ENCODE measurements around the gene MUC5AC.
"Not testable (repeated sequence)": the region's sequence is repeated elsewhere in the genome, so short reads cannot be mapped to it uniquely, and the experiment has no call there.

MUC5AC gene

DNA sequence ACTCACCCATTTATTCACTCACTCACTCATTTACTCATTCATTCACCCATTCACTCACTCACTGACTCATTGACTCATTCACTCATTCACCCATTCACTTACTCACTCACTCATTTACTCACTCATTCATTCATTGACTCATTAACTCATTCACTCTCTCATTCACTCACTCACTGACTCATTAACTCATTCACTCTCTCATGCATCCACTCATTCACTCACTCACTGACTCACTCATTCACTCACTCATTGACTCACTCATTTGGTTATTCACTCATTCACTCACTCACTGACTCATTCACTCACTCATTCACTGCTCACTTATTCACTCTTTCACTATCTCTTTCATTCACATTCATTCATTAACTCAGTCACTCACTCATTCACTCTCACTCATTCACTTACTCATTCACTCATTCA lies 2.5 kb upstream of the MUC5AC start:
- TF ChIP-seq, protein P1, sequence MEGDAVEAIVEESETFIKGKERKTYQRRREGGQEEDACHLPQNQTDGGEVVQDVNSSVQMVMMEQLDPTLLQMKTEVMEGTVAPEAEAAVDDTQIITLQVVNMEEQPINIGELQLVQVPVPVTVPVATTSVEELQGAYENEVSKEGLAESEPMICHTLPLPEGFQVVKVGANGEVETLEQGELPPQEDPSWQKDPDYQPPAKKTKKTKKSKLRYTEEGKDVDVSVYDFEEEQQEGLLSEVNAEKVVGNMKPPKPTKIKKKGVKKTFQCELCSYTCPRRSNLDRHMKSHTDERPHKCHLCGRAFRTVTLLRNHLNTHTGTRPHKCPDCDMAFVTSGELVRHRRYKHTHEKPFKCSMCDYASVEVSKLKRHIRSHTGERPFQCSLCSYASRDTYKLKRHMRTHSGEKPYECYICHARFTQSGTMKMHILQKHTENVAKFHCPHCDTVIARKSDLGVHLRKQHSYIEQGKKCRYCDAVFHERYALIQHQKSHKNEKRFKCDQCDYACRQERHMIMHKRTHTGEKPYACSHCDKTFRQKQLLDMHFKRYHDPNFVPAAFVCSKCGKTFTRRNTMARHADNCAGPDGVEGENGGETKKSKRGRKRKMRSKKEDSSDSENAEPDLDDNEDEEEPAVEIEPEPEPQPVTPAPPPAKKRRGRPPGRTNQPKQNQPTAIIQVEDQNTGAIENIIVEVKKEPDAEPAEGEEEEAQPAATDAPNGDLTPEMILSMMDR (IDR thresholded peaks at IDR 0.05; ENCODE audit: borderline replicate concordance, insufficient read depth, low read depth, low read length), result no peak
- no peak overlapping the region for H3K4me3 ChIP-seq (ENCODE audit: low read depth, low read length)

DNA sequence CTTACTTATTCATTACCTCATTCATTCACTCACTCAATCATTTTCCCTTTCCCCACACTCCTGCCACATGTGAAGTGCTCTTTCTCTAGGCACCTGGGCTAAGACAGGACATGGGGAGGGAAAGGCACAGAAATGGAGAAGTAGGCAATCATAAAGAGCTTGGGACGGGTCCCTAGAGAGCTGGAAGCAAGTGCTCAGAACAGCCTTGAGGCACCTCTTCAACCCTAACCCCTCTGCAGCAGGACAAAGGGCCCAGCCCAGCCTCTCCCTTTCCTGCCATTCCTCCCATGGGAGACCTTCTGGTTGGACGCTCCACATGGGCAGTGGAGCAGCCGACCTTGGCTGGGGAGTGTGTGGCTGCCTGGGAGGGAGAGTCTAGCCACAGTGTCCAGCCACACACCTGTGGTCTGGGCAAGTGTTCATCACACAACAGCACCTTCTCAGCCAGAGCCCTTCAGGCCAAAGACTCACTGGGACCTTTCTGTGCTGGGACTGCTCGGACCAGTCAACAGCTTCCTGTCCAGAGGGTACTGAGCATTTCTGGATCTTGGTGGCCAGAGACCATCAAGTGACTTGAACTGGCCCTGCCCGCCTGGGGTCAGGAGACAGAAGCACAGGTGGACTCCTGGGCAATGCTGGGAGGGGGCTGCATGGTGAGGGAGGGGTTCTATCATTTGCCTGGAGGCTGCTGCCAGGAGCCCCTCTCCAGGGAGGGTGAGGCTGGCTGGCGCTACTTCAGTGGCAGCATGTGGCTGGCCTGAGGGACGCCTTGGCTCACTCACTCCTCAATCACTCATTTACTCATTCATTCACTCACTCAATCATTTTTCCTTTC lies 1.0 kb upstream of the MUC5AC start:
- H3K4me3 ChIP-seq (ENCODE audit: low read depth, low read length), result no peak overlapping the region

DNA sequence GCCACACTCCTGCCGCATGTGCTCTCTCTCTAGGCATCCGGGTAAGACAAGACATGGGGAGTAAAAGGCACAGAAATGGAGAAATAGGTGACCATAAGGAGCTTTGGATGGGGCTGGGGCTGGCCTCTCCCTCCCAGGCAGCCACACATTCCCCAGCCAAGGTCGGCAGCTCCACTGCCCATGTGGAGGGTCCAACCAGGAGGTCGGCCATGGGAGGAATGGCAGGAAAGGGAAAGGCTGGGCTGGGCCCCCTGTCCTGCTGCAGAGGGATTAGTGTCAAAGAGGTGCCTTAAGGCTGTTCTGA lies 460 bp upstream of the MUC5AC start:
- no peak overlapping the region for H3K4me3 ChIP-seq (ENCODE audit: low read depth, low read length)
- TF ChIP-seq, protein P1 (IDR thresholded peaks at IDR 0.05; ENCODE audit: borderline replicate concordance, insufficient read depth, low read depth, low read length), result no peak

More for the DNA sequence above, 1.0 kb upstream of the MUC5AC start:
- TF ChIP-seq, protein P1 (IDR thresholded peaks at IDR 0.05; ENCODE audit: borderline replicate concordance, insufficient read depth, low read depth, low read length), result no peak

DNA sequence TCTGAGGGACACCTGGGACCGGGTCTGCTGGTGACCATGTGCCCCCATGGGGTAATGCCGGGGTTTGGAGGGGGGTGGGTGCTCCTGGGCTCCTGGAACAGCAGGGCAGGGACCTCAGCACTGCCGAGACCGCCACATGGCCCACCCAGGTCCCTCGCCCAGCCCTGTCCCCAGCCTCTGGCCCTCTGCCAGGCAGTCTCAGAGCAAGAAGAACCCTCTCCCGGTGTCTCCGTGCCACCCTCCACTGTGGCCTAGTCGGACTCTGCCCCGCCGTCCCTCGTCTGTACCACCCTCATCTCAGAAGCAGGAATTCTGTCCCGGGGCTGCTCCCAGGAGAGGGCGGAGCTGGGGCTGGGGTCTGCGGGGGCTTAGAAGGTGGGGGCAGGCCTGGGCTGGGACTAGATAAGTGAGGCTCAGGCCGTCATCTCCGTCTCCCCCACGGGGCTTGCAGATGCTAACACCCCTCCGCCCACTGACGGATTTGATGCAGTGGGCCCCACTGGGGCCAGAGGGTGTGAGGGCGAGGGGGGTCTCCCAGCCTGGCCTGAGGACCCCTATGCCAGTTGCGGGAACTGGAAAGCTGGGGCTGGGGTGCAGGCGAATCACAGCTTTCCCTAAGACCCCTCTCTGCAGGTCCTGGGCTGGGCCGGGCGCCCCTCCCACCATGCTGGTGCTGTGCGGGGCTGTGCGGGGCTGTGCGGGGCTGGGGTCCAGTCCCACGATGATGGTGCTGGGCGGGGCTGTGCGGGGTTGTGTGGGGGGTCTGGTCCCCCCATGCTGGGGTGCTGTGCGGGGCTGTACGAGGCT lies 1.1 kb downstream of the MUC5AC start:
- TF ChIP-seq, protein P1 (IDR thresholded peaks at IDR 0.05; ENCODE audit: borderline replicate concordance, insufficient read depth, low read depth, low read length), result no peak
- no peak overlapping the region for H3K4me3 ChIP-seq (ENCODE audit: low read depth, low read length)

DNA sequence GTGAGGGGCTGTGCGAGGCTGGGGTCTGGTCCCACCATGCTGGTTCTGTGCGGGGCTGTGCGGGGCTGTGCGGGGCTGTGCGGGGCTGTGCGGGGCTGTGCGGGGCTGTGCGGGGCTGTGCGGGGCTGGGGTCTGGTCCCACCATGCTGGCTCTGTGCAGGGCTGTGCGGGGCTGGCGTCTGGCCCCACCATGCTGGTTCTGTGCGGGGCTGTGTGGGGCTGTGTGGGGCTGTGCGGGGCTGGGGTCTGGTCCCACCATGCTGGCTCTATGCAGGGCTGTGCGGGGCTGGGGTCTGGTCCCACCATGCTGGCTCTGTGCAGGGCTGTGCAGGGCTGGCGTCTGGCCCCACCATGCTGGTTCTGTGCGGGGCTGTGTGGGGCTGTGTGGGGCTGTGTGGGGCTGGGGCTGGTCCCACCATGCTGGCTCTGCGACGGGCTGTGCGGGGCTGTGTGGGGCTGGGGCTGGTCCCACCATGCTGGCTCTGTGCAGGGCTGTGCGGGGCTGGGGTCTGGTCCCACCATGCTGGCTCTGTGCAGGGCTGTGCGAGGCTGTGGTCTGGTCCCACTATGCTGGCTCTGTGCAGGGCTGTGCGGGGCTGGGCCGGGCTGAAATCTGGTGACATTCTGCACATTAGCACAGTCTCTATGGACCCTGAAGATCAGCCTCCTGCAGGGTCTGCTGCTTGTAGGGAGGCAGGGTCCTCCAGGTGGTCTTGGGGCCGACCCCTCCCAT lies 1.9 kb downstream of the MUC5AC start:
- H3K4me3 ChIP-seq (ENCODE audit: low read depth, low read length), result not testable (repeated sequence)

DNA sequence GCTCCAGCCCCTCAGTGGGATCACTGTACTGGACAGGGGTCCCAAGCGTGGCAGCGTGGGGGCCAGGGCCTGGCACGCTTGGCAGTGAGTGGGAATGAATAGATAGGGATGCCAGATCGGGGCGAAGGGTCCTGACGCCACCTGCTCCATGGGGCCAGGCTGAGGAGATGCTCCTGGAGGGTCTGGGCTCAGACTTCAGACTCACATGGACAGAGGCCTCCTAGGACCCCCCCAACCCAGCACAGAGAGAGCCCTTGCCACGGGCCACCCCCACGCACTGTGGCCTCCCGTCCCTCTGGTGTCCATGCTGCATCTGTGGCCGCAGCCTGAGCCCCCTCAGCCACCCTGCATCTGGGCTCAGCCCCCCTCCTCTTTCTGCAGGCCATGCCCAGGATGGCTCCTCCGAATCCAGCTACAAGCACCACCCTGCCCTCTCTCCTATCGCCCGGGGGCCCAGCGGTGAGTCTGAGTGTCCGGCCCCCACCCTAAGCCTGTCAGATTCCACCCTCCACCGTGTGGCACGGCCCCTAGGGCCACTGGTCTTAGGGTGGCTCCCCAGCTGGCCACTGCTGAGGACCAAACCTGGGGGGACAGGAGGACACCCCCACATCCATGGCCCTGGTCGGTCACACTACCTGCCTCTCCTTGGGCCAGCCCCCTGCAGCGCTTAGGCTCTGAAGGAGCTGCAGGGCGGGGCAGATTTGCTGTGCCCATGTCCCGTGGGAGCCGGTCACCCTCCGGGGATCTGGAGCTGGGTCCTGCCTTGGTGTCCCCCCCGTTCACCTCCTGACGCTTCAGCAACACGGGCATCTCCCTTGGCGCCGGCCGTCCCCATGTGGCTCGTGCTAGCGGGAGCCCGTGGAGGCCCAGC lies 2.7 kb downstream of the MUC5AC start:
- TF ChIP-seq, protein P1 (IDR thresholded peaks at IDR 0.05; ENCODE audit: borderline replicate concordance, insufficient read depth, low read depth, low read length), result no peak

More for the DNA sequence above, 2.7 kb downstream of the MUC5AC start:
- no peak overlapping the region for H3K4me3 ChIP-seq (ENCODE audit: low read depth, low read length)

Data from GM12875 (cell line).